Endothelial cell of umbilical vein (primary cell): ENCODE data around the gene BCAS3. TPM values are rescaled to one million over a fixed set of nuclear protein-coding genes. Genes with fewer than 3 reads are reported as not detected.

Experiments
- BruUV-seq: library from RNA; stranded (reverse); fragments of 400-500 nt; replicated peaks from 2 replicates; lab custom pipeline; 2021; lab: Mats Ljungman, UMichigan
- CTCF ChIA-PET: fragments of 300-600, 350-600 bp; sonication (Branson Sonifier 250); formaldehyde crosslinking; loops from one replicate; lab custom pipeline; 2021; ENCODE audit warnings: antibody characterized with exemption, inconsistent platforms; lab: Charles Lee
- POLR2A ChIA-PET: fragments of 300-600, 350-600 bp; sonication (Branson Sonifier 250); formaldehyde crosslinking; loops from one replicate; lab custom pipeline; 2021; ENCODE audit warnings: antibody characterized with exemption, inconsistent platforms; lab: Charles Lee
- DNase-seq: peaks from one replicate; pipeline ENCODE4 v3.0.0-alpha.2; 2011; ENCODE audit warnings: low read depth, low spot score
- FAIRE-seq: peaks from 2 replicates; lab custom pipeline; 2011; peaks lifted over from hg19 to GRCh38; lab: Jason Lieb, UNC
- H2AFZ ChIP-seq: 2 replicates; pipeline ENCODE4 v1.6.0; 2012; ENCODE audit warnings: low read depth, low read length, control low read depth, inconsistent platforms
- H3K27ac ChIP-seq: 2 replicates; pipeline ENCODE4 v1.5.1; 2011; ENCODE audit warnings: low read depth, mild to moderate bottlenecking, control low read depth, low read length, moderate library complexity; ENCODE audit not compliant: insufficient read depth
- H3K27me3 ChIP-seq, 2 experiments: 2 replicates each; pipeline versions ENCODE4 v1.6.0 to v1.6.1; 2011; ENCODE audit warnings: low read length in 2 of 2, mixed read lengths in 1 of 2; ENCODE audit not compliant: control insufficient read depth in 2 of 2, insufficient read depth in 2 of 2
- H3K36me3 ChIP-seq, 2 experiments: 2 replicates in 1 of 2; 3 replicates in 1 of 2; pipeline ENCODE4 v1.5.1; 2011; ENCODE audit warnings: low read length in 2 of 2, mild to moderate bottlenecking in 1 of 2, moderate library complexity in 1 of 2; ENCODE audit not compliant: control insufficient read depth in 2 of 2, insufficient read depth in 2 of 2; ENCODE audit errors: extremely low read depth in 1 of 2
- H3K4me1 ChIP-seq: 3 replicates; pipeline ENCODE4 v1.5.1; 2011; ENCODE audit warnings: mild to moderate bottlenecking, low read length; ENCODE audit not compliant: control insufficient read depth, insufficient read depth; ENCODE audit errors: extremely low read depth
- H3K4me2 ChIP-seq: 2 replicates; pipeline ENCODE4 v1.6.1; 2011; ENCODE audit warnings: low read length, control low read depth, mixed read lengths; ENCODE audit not compliant: insufficient read depth
- H3K4me3 ChIP-seq, 3 experiments: fragments of 200-600 bp in 1 of 3; sonication (generic), shearing (Covaris generic) in 1 of 3; replicated peaks in 1 of 3; 2 replicates each; pipeline ENCODE4 v1.5.1; 2011 to 2016; ENCODE audit warnings: control low read depth in 3 of 3, low read length in 3 of 3, mild to moderate bottlenecking in 2 of 3, inconsistent platforms in 1 of 3, low read depth in 1 of 3, moderate library complexity in 1 of 3; ENCODE audit not compliant: insufficient read depth in 1 of 3
- H3K79me2 ChIP-seq: 2 replicates; pipeline ENCODE4 v1.6.0; 2012; ENCODE audit warnings: low read length, inconsistent platforms; ENCODE audit not compliant: control insufficient read depth, insufficient read depth
- H3K9ac ChIP-seq: replicated peaks from 2 replicates; pipeline ENCODE3; 2011; ENCODE audit warnings: low read length, control low read depth; ENCODE audit not compliant: insufficient read depth; ENCODE audit errors: extremely low read depth
- H3K9me1 ChIP-seq: replicated peaks from 3 replicates; pipeline ENCODE4 v1.6.0; 2011; ENCODE audit warnings: mild to moderate bottlenecking, low read length; ENCODE audit not compliant: control insufficient read depth, insufficient read depth; ENCODE audit errors: extremely low read depth
- H3K9me3 ChIP-seq: replicated peaks from 2 replicates; pipeline ENCODE4 v1.5.1; 2012; ENCODE audit warnings: low read length, inconsistent platforms; ENCODE audit not compliant: control insufficient read depth, insufficient read depth
- H4K20me1 ChIP-seq: replicated peaks from 2 replicates; pipeline ENCODE3; 2011; ENCODE audit warnings: mild to moderate bottlenecking, low read length; ENCODE audit not compliant: control insufficient read depth, insufficient read depth; ENCODE audit errors: extremely low read depth
- CTCF ChIP-seq, 2 donors: IDR thresholded peaks; 1 replicate in 1 of 2; 2 replicates in 1 of 2; pipeline ENCODE4 v1.5.1; 2011; ENCODE audit warnings: low read length in 2 of 2, mild to moderate bottlenecking in 2 of 2, moderate library complexity in 2 of 2, control low read depth in 1 of 2, inconsistent platforms in 1 of 2, low read depth in 1 of 2; ENCODE audit not compliant: insufficient read depth in 1 of 2; ENCODE audit errors: extremely low read depth in 1 of 2
- EZH2 ChIP-seq: IDR thresholded peaks from 2 replicates; pipeline ENCODE4 v1.6.1; 2012; ENCODE audit warnings: borderline replicate concordance, low read depth, mild to moderate bottlenecking, moderate library complexity, low read length, inconsistent platforms; ENCODE audit not compliant: severe bottlenecking
- FOS ChIP-seq: IDR thresholded peaks from 2 replicates; pipeline ENCODE4 v1.6.1; 2011; ENCODE audit warnings: mild to moderate bottlenecking, low read length, moderate library complexity, borderline replicate concordance; ENCODE audit not compliant: insufficient read depth
- GATA2 ChIP-seq: IDR thresholded peaks from 2 replicates; pipeline ENCODE4 v1.7.0; 2011; ENCODE audit warnings: low read depth, mild to moderate bottlenecking, moderate library complexity, mixed read lengths, low read length; ENCODE audit not compliant: insufficient read length, insufficient read depth
- JUN ChIP-seq: IDR thresholded peaks from 2 replicates; pipeline ENCODE4 v1.6.1; 2011; ENCODE audit warnings: borderline replicate concordance, low read depth; ENCODE audit not compliant: insufficient read length, insufficient read depth
- MAX ChIP-seq: IDR thresholded peaks from 2 replicates; pipeline ENCODE4 v1.6.1; 2011; ENCODE audit not compliant: insufficient read depth, insufficient read length
- MYC ChIP-seq: IDR thresholded peaks from one replicate; pipeline ENCODE4 v1.6.1; 2011; ENCODE audit warnings: mild to moderate bottlenecking, low read depth, low read length
- POLR2A ChIP-seq: IDR thresholded peaks from 2 replicates; pipeline ENCODE4 v1.6.1; 2012; ENCODE audit warnings: low read depth, mild to moderate bottlenecking, control low read depth, low read length
- POLR2AphosphoS5 ChIP-seq: IDR thresholded peaks from 2 replicates; pipeline ENCODE4 v1.6.1; 2012; ENCODE audit warnings: low read depth, mild to moderate bottlenecking, control low read depth, low read length, moderate library complexity; ENCODE audit not compliant: insufficient read depth
- dilution Hi-C: fragments of 300-500 bp; cut with MboI; formaldehyde crosslinking; loops from one replicate; pipeline ENCODE4 v1.15.0; 2019; ENCODE audit warnings: low sequenced_read_pairs; ENCODE audit not compliant: extremely low pct_ligation_motif_present
- intact Hi-C: fragments of 100-400 bp; cut with micrococcal nuclease; formaldehyde crosslinking; loops from one replicate; pipeline ENCODE4 v1.10.0; 2022
- polyA plus RNA-seq, 4 experiments: library from polyadenylated mRNA; depleted of rRNA in 3 of 4; stranded (reverse) in 3 of 4; unstranded in 1 of 4; fragments of >200 nt; gene quantifications; 2 replicates each; pipeline versions ENCODE4 v1.2.1 to v1.2.3, GENCODE V29; 2011 to 2012; ENCODE audit warnings: missing spikeins in 1 of 4
- total RNA-seq: library from RNA; stranded (reverse); gene quantifications from 2 replicates; pipeline ENCODE4 v1.2.3, GENCODE V29; 2021

BCAS3 gene
- total and polyA plus RNA-seq, 2 donors (not counting 3 experiments of a cell fraction or from before 2014, with no cell fraction given), result 8.2 to 16.0 TPM

- BruUV-seq, result no TSS peak
- Histone ChIP-seq H3K9me3 (no peaks in the 10 kb centered on the region), H3K4me3 (no peak overlapping the region), H3K4me1 (no peaks in the 10 kb centered on the region), H3K9ac (no peak overlapping the region), H3K27me3 (peaks cover 0 to 17% of the 10 kb centered on the region in 2 experiments), H3K4me2 (no peak overlapping the region), H3K9me1 (no peaks in the 10 kb centered on the region), H3K79me2 (no peaks in the 10 kb centered on the region), H3K27ac (no peak overlapping the region), H2AFZ (no peak overlapping the region), H4K20me1 (no peaks in the 10 kb centered on the region), H3K36me3 (no peaks in the 10 kb centered on the region)
- POLR2A ChIA-PET, result no interaction called here
- FAIRE-seq (no peak), DNase-seq (no peak)
- TF ChIP-seq FOS (no peak), JUN (no peak), EZH2 (no peak), MYC (no peak), CTCF (IDR thresholded peaks at IDR 0.05; ENCODE audit: extremely low read depth in 1 of 2, insufficient read depth in 1 of 2, low read depth in 1 of 2, low read length in 2 of 2) (no peak), POLR2AphosphoS5 (no peak), GATA2 (no peak), MAX (no peak), POLR2A (no peak)
- CTCF ChIA-PET, result interaction anchor here (1.4 to 1.8 kb wide), 2 partner anchors 11 to 15 kb away, joined by 4 to 5 read pairs; no protein-coding TSS in a partner anchor
- dilution Hi-C loops, result no loop called here
- intact Hi-C loops, result no loop called here
Observed at GRCh38 chr17:61345061-61345460, 667.4 kb downstream of the BCAS3 start.
